GM19238 (cell line): ENCODE data around the gene FARS2.

ENCODE experiments used
- DNase-seq: peaks from one replicate; pipeline ENCODE4 v3.0.0; 2011; ENCODE audit warnings: low spot score; ENCODE audit not compliant: insufficient read length

The FARS2 gene

DNA sequence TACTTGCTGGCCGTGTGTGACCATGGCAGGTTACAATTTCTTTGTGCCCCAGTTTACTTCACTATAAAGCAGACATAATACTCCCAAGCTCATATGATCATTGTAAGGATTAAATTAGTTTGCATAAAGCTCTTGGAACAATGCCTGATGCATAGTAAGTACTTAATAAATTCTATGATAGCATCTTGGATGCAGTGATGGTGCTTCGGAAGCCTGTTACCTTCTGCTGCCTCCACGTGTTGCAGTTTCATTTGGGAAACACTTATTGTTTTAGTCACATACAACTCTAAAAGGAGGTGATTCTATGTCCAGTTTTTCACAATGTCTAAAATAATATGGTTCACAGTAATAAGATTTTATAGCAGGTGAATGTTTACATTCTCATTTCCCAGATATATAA lies 401.5 kb downstream of the FARS2 start:
- no peak for DNase-seq

DNA sequence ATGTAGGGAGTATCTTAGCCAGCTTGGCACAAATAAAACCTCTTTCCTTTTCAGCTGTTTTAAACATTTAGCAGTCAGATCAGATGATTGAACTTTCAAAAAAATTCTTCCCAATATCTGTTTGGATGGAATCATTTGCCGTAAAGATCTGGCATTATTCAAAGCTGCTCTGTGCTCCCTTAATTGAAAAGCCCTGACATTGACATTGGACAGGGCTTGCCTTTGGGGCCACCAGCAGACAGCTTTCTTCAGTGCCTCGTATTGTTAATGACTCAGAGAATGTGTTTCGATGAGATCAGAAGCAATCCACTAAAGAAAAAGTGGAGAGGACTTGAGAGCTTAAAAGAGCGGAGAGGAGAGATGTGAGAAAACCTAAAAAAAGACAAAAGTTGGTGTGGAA lies 401.9 kb downstream of the FARS2 start:
- DNase-seq: no peak

- no peak for DNase-seq
These were observed 402.4 kb downstream of the FARS2 start for GRCh38 chr6:5663739-5664138.

DNA sequence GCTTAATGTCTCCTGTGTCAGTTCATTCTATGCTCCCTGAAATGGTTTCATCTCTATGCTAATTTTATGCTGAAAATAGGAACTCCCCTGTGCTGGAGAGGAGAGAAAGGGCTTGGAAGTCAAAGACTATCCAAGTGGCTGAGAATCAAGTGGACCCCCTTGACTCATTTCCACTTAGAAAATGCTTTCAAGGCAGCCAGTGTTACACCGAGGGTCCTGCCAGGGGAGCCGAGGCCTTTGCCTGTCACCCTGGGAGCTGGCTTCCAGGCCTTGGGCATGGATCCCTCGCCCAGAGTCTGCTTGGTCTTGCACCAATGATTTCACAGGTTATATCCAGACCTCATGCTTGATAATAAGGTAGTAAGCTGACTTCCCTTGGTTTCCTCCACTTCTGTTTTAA lies 402.8 kb downstream of the FARS2 start:
- no peak for DNase-seq

GRCh38 chr6:5665173-5665572 lies 403.9 kb downstream of the FARS2 start:
- no peak for DNase-seq

DNA sequence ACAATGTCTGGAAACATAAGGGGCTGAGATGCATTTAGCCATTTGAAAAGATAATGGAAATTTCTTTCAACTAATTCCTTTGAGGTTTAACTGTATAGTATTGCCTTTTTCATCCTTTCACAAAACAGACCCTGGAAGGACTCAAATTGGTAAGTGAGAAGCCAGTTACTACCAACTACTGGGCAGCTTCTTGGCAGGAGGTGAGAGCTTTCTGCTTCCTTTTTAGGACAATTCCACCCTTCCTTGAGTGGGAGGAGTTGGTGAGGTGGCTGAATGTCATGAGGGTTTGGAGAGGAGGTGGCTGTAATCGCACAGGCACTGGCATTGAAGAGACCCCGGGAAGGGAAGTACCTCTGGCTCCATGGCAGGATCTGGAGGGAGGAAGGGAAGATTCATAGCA lies 404.4 kb downstream of the FARS2 start:
- no peak for DNase-seq

DNA sequence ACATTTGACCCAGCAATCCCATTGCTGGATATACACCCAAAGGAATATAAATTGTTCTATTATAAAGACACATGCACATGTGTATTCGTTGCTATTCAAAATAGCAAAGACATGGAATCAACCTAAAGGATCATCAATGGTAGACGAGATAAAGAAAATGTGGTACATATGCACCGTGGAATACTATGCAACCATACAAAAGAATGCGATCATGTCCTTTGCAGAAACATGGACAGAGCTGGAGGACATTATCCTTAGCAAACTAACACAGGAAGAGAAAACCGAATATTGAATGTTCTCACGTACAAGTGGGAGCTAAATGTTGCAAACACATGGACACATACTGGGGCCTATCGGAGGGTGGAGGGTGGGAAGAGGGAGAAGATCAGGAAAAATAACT lies 405.4 kb downstream of the FARS2 start:
- DNase-seq: no peak

DNA sequence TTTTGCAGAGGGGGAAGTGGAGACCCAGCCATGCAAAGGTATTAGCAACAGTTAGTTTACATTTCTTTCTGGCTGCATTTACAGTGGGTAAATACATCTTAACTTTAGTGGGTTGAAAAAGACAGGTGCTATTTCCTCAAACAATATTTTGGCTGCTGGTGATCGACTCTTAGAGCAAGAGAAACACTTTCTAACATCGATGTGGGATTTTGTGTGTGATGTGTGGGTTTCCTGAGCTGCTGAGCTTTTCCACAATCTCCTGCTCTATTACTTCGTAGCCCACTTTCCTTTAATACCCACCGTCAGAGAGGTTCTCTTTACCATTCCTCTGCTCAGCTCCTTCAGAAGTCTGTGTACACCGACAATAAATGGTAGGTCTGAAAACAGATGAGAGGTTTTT lies 406.4 kb downstream of the FARS2 start:
- DNase-seq: no peak

DNA sequence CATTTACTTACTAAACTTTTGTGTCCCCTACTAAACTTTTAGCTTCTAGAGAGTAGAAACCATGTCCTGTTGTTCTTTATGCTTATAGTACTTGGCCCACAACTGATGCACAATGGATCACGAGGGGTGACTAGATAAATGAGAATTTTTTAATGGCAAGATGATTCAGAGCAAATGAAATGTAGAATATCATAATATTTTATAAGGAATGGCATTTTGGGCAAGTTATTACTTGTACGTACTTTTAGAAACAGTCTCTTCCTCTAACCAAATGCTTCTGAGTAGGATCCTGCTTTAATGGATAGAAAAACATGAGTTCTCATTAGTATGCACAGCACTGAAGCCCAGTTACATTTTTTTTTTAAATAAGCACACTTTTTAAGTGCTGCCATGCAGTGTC lies 409.1 kb downstream of the FARS2 start:
- no peak for DNase-seq

DNA sequence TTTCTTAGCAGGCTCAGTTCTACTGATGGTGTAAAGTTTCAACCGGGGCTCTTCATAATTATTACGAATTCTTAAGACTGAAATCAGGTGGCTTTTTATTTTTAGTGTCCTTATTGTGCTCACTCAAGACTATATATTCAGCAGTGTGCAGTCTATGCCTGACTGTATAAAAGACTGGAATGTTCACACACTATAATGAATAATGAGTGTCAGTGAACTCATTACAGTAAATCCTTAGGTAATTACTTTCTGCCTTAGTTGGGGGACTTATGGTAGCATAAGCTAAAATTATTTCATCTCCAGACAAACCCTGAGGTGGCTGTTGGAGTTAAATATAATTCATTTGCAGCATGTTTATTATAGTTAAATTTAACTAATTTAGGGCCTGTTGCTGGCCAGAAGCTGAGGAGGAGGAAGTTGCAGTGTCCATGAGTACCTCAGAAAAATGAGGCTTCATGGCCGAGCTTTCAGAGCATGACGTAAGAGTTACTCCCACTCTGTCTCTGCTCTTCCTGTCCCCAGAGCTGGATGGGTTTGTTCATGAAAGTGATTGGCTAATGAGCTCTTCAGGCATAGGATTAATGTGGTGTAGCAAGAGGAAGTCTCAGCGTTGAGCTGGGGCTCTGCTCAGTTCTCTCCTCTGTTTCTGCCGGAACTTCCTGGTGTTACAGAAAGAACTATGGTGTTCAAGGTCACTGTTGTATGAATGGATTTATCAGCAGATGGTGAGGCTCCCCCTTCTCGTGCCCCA lies 409.7 kb downstream of the FARS2 start:
- DNase-seq: peak; percentile 23

DNA sequence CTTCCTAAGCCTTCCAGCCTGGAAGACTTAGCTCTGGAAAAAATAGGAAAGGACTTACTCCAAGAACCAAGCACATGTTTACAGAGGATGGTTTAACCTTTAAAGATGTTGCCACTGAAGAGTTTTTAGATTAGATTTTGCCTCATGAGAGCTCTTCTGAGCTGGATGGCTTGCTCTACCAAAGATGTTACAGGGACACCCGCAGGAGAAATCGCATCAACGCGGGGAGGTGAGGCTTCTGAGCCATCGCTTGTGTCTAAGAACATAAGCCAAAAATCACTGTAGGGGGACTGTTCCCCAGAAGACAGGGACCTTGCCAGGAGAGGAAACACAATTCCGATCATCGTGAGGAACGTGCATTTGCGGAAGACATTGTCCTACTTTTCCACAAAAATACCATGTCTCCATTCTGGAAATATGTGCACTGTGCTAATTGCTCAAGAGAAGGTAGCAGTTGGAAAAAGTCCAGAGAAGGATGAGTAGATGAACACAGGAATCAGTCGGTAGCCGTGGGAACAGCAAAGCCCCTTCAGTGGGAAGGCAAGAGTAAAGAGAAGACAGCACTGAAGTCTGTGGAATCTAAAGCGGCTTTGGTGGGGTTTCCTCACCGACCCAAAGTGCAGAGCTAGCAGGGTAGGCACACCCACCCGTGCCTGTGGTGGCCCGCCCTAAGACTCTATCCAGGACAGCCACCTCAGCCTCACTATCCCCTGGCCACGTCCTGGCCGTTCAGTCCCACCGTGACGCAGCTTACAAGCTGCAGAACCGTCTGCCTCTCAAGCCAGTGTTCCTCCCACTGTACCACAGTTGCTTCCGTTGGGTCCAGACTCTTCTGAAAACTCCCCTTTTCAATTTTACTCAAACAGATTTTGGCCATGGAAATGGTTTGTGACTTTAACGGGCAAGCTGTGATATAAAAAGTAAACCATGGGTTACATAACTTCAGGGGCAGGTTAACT lies 410.6 kb downstream of the FARS2 start:
- DNase-seq: no peak

DNA sequence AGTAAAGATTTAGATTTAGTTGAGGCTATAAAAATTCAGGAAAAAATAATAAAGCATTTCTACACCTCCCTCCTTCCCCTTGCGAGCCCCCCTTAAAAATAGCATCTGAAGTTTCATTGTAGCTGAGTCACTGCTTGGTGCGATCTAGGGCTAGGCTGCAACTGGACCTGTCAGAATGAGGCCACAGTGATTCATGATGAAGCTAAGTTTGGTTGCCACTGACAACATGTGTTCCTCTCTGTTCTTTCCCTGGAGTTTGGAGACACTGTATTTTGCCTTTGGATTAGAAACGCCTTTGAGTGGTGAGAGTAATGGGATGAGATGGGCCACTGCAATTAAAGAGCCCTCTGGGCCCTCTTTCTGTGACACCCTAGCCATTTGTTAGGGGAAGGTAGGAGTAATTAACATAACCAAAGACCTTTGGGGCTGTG lies 411.3 kb downstream of the FARS2 start:
- DNase-seq: no peak

- DNase-seq: no peak
These were observed 411.9 kb downstream of the FARS2 start for GRCh38 chr6:5673019-5673790.

DNA sequence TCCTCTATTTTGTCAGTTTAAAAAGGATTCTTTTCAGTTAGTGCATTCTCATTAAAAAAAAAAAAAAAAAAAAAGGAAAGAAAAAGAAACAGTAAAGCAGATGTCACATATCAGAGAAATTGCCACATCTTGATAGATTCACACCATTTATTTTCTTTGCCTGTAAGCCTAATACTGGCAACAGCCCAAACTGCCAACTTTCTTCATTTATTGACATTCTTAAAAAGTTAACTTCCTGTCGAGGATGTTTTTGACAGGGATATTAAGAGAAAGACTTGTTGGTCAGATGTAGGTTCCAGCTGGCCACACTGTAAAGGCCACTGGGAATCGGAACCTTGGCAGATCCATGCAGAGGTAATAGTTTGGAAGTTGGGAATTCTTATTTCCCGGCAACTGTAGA lies 412.8 kb downstream of the FARS2 start:
- DNase-seq: no peak

DNA sequence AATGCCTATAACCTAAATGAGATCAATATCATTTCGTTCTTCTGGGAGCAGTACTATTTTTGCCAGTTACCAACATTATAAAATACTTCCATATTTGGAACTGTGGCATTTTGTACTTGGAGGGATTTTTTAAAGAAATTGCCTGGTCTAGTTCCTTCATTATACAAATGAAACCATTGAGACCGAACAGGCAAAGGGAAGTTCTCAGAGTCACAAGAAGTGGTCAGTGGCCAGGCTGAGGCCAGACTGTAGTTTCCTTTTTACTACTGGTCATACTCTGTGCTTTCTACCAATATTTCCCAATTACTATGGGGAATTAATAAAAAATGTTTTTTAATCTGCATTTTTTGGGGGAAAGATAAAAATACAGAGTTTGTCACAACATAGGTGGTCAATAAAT lies 413.4 kb downstream of the FARS2 start:
- DNase-seq: no peak

DNA sequence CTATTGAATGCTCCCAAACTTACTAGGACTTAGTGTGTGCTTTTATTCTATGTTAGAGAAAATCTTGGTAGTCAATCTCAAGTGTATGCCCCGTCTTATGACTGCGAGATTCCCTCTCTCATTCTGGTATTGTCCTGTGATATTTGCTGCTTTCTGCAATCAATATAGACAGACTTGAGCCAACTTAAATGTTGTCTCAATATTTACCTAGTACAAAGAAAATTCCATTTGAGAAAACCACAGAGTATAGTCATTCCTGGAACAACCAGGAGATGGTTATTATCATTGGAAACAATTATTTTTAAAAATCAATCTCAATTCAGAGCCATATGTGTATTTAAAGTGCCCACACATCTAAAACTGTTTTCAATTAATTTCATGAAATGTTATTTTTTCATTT lies 415.4 kb downstream of the FARS2 start:
- DNase-seq: no peak

DNA sequence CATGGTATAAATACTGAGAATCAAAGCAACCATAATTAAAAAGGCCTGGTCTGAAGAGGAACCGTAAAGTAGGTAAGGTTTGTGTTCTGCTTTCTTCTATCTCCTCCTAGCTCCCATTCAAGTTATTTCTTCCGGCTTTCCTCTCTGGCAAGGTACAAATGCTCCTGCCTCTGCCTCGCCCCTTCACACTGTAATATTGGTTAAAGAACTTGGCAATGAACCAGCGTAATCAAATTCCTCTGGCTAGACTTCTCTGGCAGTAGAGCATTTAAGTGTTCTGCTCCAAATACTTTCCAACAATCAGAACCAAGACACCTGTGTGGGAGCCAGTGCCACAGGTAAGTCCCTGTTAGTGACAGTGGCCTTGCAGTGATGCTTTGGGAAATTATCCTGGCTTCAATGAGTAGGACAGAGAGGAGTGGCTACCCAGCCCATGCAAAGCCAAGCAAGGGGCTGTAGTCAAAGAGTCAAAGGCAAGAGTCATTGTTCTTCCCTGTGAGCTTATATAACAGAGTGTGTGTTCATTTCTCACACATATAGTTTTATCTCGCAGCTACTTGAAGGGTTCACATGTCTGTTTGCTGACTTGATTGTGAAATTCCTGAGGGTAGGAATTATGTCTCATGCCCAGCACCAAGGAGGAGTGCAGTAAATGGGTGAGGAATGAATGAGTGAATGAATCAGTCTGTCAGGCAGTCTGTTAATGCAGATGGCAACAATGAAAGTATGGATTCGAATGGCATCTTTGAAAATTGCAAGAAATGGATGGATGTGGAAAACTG lies 416.1 kb downstream of the FARS2 start:
- DNase-seq: no peak

- no peak for DNase-seq
These were observed 418.0 kb downstream of the FARS2 start for GRCh38 chr6:5679270-5679669.

GRCh38 chr6:5679691-5680090 lies 418.4 kb downstream of the FARS2 start:
- no peak for DNase-seq

DNA sequence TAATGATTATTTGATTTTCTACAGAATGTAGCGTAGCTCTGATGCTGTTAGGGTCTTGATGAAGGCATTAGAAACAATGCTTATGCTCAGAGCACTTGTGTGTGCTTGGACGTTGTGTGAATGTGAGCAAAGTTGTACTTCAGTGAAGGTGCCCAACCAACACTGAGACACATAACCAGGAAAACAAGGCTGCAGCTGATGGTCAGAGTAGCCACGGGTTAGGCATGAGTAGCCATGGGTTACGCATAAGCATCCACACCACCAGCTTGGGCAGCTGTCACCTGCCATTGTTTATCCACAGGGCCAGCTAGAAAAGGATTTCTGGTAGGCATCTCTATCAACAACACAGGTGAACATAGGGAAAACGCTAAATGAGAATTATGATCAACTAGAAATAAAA lies 418.8 kb downstream of the FARS2 start:
- no peak for DNase-seq

DNA sequence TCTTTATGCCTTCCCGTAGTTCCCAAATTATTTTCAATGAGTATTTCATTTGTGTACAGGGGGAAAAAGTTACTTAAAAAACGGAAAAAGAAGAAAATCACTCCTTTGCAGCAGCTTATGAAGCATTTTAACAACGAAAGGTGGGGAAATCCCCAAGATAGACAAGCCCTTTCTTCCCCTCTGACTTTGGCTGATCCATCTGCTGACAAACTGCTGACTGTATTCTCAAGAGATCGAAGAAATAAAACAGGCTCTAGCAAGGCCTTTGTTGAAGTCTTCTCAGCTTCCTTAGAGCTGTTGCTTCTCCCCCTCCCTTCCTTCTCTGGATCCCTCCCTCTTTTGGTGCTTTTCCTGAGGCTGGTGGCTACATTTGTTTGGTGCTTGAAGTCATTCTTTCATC lies 420.2 kb downstream of the FARS2 start:
- no peak for DNase-seq
